IMR-90 (cell line): ENCODE measurements around the gene ANKRD65. TPM values are rescaled to one million over a fixed set of nuclear protein-coding genes. Genes with fewer than 3 reads are reported as not detected.
"Not testable (repeated sequence)": the region's sequence is repeated elsewhere in the genome, so short reads cannot be mapped to it uniquely, and the experiment has no call there.

ENCODE experiments used
- ATAC-seq: fragments of 200-7000 bp; cut with Tn5 transposase; 2 replicates; pipeline ENCODE4 v1.9.1; 2020; ENCODE audit warnings: low read depth, mild to moderate bottlenecking, moderate library complexity
- BruUV-seq: library from RNA; stranded (reverse); fragments of 400-500 nt; replicated peaks from 2 replicates; lab custom pipeline; 2021; lab: Mats Ljungman, UMichigan
- CTCF ChIA-PET: fragments of 300-600 bp; formaldehyde crosslinking; extraction: SDS; loops from one replicate; lab custom pipeline; 2021; ENCODE audit warnings: antibody characterized with exemption; lab: Yijun Ruan, JAX
- POLR2A ChIA-PET: fragments of 300-600 bp; sonication (Branson Sonifier 250); formaldehyde crosslinking; loops from one replicate; lab custom pipeline; 2022; ENCODE audit warnings: antibody characterized with exemption; ENCODE audit not compliant: unreplicated experiment; lab: Charles Lee
- DNase-seq: peaks from one replicate; pipeline ENCODE4 v3.0.0; 2013
- H2AFZ ChIP-seq: replicated peaks from 2 replicates; pipeline ENCODE3; 2013; ENCODE audit warnings: low read length, mild to moderate bottlenecking; ENCODE audit not compliant: poor library complexity
- H2AK5ac ChIP-seq: 2 replicates; pipeline ENCODE4 v1.6.1; 2013; ENCODE audit warnings: low read depth, low read length, inconsistent platforms
- H2AK9ac ChIP-seq: replicated peaks from 2 replicates; pipeline ENCODE3; 2013; ENCODE audit warnings: mild to moderate bottlenecking, low read depth, low read length, moderate library complexity; ENCODE audit not compliant: poor library complexity
- H2BK120ac ChIP-seq: 2 replicates; pipeline ENCODE4 v1.6.1; 2013; ENCODE audit warnings: low read depth, low read length, inconsistent platforms
- H2BK15ac ChIP-seq: 3 replicates; pipeline ENCODE4 v1.6.1; 2013; ENCODE audit warnings: low read depth, low read length, inconsistent platforms
- H2BK20ac ChIP-seq: 2 replicates; pipeline ENCODE4 v1.6.1; 2013; ENCODE audit warnings: low read depth, mild to moderate bottlenecking, inconsistent platforms, low read length, moderate library complexity
- H2BK5ac ChIP-seq: 2 replicates; pipeline ENCODE4 v1.6.1; 2013; ENCODE audit warnings: mild to moderate bottlenecking, low read depth, low read length, inconsistent platforms; ENCODE audit not compliant: poor library complexity, severe bottlenecking
- H3K14ac ChIP-seq: replicated peaks from 2 replicates; pipeline ENCODE4 v1.6.1; 2013; ENCODE audit warnings: low read depth, low read length, inconsistent platforms
- H3K18ac ChIP-seq: 2 replicates; pipeline ENCODE4 v1.6.1; 2013; ENCODE audit warnings: low read depth, low read length, control low read depth
- H3K23ac ChIP-seq: 2 replicates; pipeline ENCODE4 v1.6.1; 2013; ENCODE audit warnings: low read depth, low read length, inconsistent platforms
- H3K27ac ChIP-seq: 2 replicates; pipeline ENCODE4 v1.5.1; 2013; ENCODE audit warnings: mild to moderate bottlenecking, control low read depth, low read length; ENCODE audit not compliant: insufficient read depth
- H3K27me3 ChIP-seq: 2 replicates; pipeline ENCODE4 v1.6.1; 2013; ENCODE audit warnings: low read length; ENCODE audit not compliant: control insufficient read depth, insufficient read depth
- H3K36me3 ChIP-seq: 2 replicates; pipeline ENCODE4 v1.6.1; 2013; ENCODE audit warnings: low read length, mixed read lengths; ENCODE audit not compliant: control insufficient read depth, insufficient read depth
- H3K4ac ChIP-seq: 2 replicates; pipeline ENCODE4 v1.6.1; 2013; ENCODE audit warnings: low read depth, low read length, inconsistent platforms
- H3K4me1 ChIP-seq: 2 replicates; pipeline ENCODE4 v1.6.1; 2013; ENCODE audit warnings: low read length, mixed read lengths; ENCODE audit not compliant: control insufficient read depth, insufficient read depth
- H3K4me2 ChIP-seq: 2 replicates; pipeline ENCODE4 v1.6.1; 2013; ENCODE audit warnings: low read depth, mild to moderate bottlenecking, control low read depth, low read length, moderate library complexity
- H3K4me3 ChIP-seq: 2 replicates; pipeline ENCODE4 v1.5.1; 2013; ENCODE audit warnings: low read depth, mild to moderate bottlenecking, control low read depth, low read length, moderate library complexity; ENCODE audit not compliant: insufficient read depth
- H3K56ac ChIP-seq: 2 replicates; pipeline ENCODE4 v1.6.1; 2013; ENCODE audit warnings: low read length, inconsistent platforms; ENCODE audit not compliant: insufficient read depth; ENCODE audit errors: extremely low read depth
- H3K79me1 ChIP-seq, 2 experiments: 2 replicates each; pipeline ENCODE4 v1.6.1; 2013; ENCODE audit warnings: low read length in 2 of 2, inconsistent platforms in 1 of 2, low read depth in 1 of 2
- H3K9ac ChIP-seq: 2 replicates; pipeline ENCODE4 v1.6.1; 2013; ENCODE audit warnings: low read depth, low read length, control low read depth
- H3K9me1 ChIP-seq: 2 replicates; pipeline ENCODE4 v1.6.1; 2013; ENCODE audit warnings: low read length, inconsistent platforms; ENCODE audit not compliant: insufficient read depth
- H3K9me3 ChIP-seq: 2 replicates; pipeline ENCODE4 v1.6.1; 2013; ENCODE audit warnings: low read length; ENCODE audit not compliant: control insufficient read depth, insufficient read depth
- H4K20me1 ChIP-seq: 2 replicates; pipeline ENCODE4 v1.6.1; 2013; ENCODE audit warnings: low read length, inconsistent platforms; ENCODE audit not compliant: insufficient read depth
- H4K5ac ChIP-seq: 2 replicates; pipeline ENCODE4 v1.6.1; 2013; ENCODE audit warnings: mild to moderate bottlenecking, low read depth, low read length, control low read depth
- H4K8ac ChIP-seq, 2 experiments: 2 replicates each; pipeline ENCODE4 v1.6.1; 2013; ENCODE audit warnings: low read depth in 2 of 2, low read length in 2 of 2, control low read depth in 1 of 2, inconsistent platforms in 1 of 2
- H4K91ac ChIP-seq: 2 replicates; pipeline ENCODE4 v1.6.1; 2013; ENCODE audit warnings: low read depth, low read length, inconsistent platforms; ENCODE audit not compliant: insufficient read depth
- WGBS, 2 experiments: methylation state at CpG; one replicate each; pipeline versions ENCODE4 v1.1.5 to v1.1.7; 2013; ENCODE audit warnings: missing lambda C conversion rate in 2 of 2; ENCODE audit not compliant: insufficient read length in 1 of 2; ENCODE audit errors: extremely low coverage in 2 of 2; 5-methylcytosine and 5-hydroxymethylcytosine counted together
- dilution Hi-C: fragments of 300-500 bp; cut with HindIII; formaldehyde crosslinking; loops from one replicate; pipeline ENCODE4 v1.14.3; 2018; ENCODE audit warnings: low sequenced_read_pairs; ENCODE audit not compliant: unreplicated experiment
- in situ Hi-C: fragments of 300-500 bp; cut with MboI; formaldehyde crosslinking; loops from 3 replicates; pipeline ENCODE4 v1.14.3; 2019; ENCODE audit warnings: low sequenced_read_pairs, inconsistent platforms, mixed read lengths
- intact Hi-C: fragments of 100-400 bp; cut with micrococcal nuclease; formaldehyde crosslinking; loops from 2 replicates; pipeline ENCODE4 v1.10.0; 2022
- polyA plus RNA-seq, 3 experiments: library from polyadenylated mRNA; depleted of rRNA; stranded (reverse); fragments of >200 nt; gene quantifications; 2 replicates each; pipeline ENCODE4 v1.2.3, GENCODE V29; 2012; ENCODE audit warnings: low replicate concordance in 1 of 3
- total RNA-seq: library from RNA; depleted of rRNA; stranded (reverse); fragments of >200 nt; gene quantifications from 2 replicates; pipeline ENCODE4 v1.2.3, GENCODE V29; 2012

The ANKRD65 gene
- total and polyA plus RNA-seq, 2 of the 4 experiments (the other 2 are of a cell fraction), result 0.09 TPM; not detected in 1

GRCh38 chr1:1450616-1451015 is 29.5 kb upstream of the ANKRD65 start:
- H3K9ac ChIP-seq, H3K4ac ChIP-seq, BruUV-seq, H4K91ac ChIP-seq, DNase-seq, H3K56ac ChIP-seq, H2AK5ac ChIP-seq, H2BK5ac ChIP-seq, intact Hi-C loops, H3K27ac ChIP-seq, H2AFZ ChIP-seq, H3K9me1 ChIP-seq, H2AK9ac ChIP-seq, in situ Hi-C loops, H2BK120ac ChIP-seq, H3K79me1 ChIP-seq, H2BK15ac ChIP-seq, H4K20me1 ChIP-seq, H3K27me3 ChIP-seq, dilution Hi-C loops, POLR2A ChIA-PET, H3K14ac ChIP-seq, H4K5ac ChIP-seq, H3K4me2 ChIP-seq, H3K36me3 ChIP-seq, H3K4me3 ChIP-seq, H3K9me3 ChIP-seq, H4K8ac ChIP-seq, H3K23ac ChIP-seq, H3K4me1 ChIP-seq, ATAC-seq, H2BK20ac ChIP-seq, H3K18ac ChIP-seq: not testable (repeated sequence)
- CTCF ChIA-PET, result interaction anchor here (1.9 kb wide), 1 partner anchor 10 kb away, joined by 6 read pairs; no protein-coding TSS in a partner anchor
- WGBS, 2 experiments, result 87% methylated on average over 3 of the region's 22 CpGs; no CpG with 5 or more reads in 1 of the 2 experiments
